Common myeloid progenitor, CD34-positive (primary cell): Measurements from ENCODE around the gene OPHN1. TPM values are rescaled to one million over a fixed set of nuclear protein-coding genes. Genes with fewer than 3 reads are reported as not detected.

Source experiments
- CTCF ChIA-PET: fragments of 350-600 bp; sonication (Branson Sonifier 250); formaldehyde crosslinking; loops from one replicate; lab custom pipeline; 2021; ENCODE audit warnings: antibody characterized with exemption; lab: Charles Lee
- POLR2A ChIA-PET: fragments of 350-600 bp; sonication (Branson Sonifier 250); formaldehyde crosslinking; loops from one replicate; lab custom pipeline; 2021; ENCODE audit warnings: antibody characterized with exemption; lab: Charles Lee
- DNase-seq, 3 donors: peaks; one replicate each; pipeline versions ENCODE4 v3.0.0 to v3.0.0-alpha.2; 2013
- H3K27ac ChIP-seq, 2 experiments: 1 replicate in 1 of 2; 2 replicates in 1 of 2; pipeline ENCODE4 v1.7.0; 2013; ENCODE audit warnings: inconsistent platforms in 2 of 2, low read length in 2 of 2, mild to moderate bottlenecking in 2 of 2, low read depth in 1 of 2, moderate library complexity in 1 of 2; ENCODE audit not compliant: severe bottlenecking in 2 of 2, insufficient read depth in 1 of 2, poor library complexity in 1 of 2
- H3K27me3 ChIP-seq, 5 experiments: replicated peaks in 2 of 5; 1 replicate in 3 of 5; 2 replicates in 2 of 5; pipeline versions ENCODE4 v1.6.1 to v1.7.0; 2013; ENCODE audit warnings: low read length in 4 of 5, mild to moderate bottlenecking in 2 of 5, moderate library complexity in 2 of 5, inconsistent platforms in 1 of 5; ENCODE audit not compliant: insufficient read depth in 5 of 5, control insufficient read depth in 4 of 5
- H3K36me3 ChIP-seq, 4 experiments: 1 replicate in 2 of 4; 2 replicates in 2 of 4; pipeline versions ENCODE4 v1.6.1 to v1.7.0; 2013; ENCODE audit warnings: low read length in 3 of 4, control low read depth in 1 of 4, mild to moderate bottlenecking in 1 of 4; ENCODE audit not compliant: control insufficient read depth in 4 of 4, insufficient read depth in 4 of 4
- H3K4me1 ChIP-seq, 4 experiments: 1 replicate in 3 of 4; 2 replicates in 1 of 4; pipeline versions ENCODE4 v1.6.1 to v1.7.1; 2013; ENCODE audit warnings: low read length in 3 of 4, mild to moderate bottlenecking in 3 of 4, control low read depth in 1 of 4, inconsistent platforms in 1 of 4, moderate library complexity in 1 of 4; ENCODE audit not compliant: control insufficient read depth in 4 of 4, insufficient read depth in 4 of 4; ENCODE audit errors: control extremely low read depth in 1 of 4
- H3K4me3 ChIP-seq, 7 experiments: 1 replicate in 4 of 7; 2 replicates in 3 of 7; pipeline versions ENCODE4 v1.5.1 to v1.7.0; 2013; ENCODE audit warnings: mild to moderate bottlenecking in 7 of 7, low read length in 6 of 7, moderate library complexity in 6 of 7, inconsistent platforms in 2 of 7, low read depth in 2 of 7, control low read depth in 1 of 7; ENCODE audit not compliant: insufficient read depth in 4 of 7, control insufficient read depth in 1 of 7; ENCODE audit errors: extremely low read depth in 1 of 7
- H3K9me3 ChIP-seq, 5 experiments: 1 replicate in 4 of 5; 2 replicates in 1 of 5; pipeline versions ENCODE4 v1.6.1 to v1.7.1; 2013; ENCODE audit warnings: low read length in 4 of 5, mild to moderate bottlenecking in 2 of 5, inconsistent platforms in 1 of 5, low read depth in 1 of 5, moderate library complexity in 1 of 5; ENCODE audit not compliant: control insufficient read depth in 4 of 5, insufficient read depth in 2 of 5; ENCODE audit errors: control extremely low read depth in 1 of 5
- WGBS: methylation state at CpG from one replicate; pipeline ENCODE4 v1.1.5; 2013; ENCODE audit not compliant: insufficient coverage; 5-methylcytosine and 5-hydroxymethylcytosine counted together
- polyA plus RNA-seq: library from polyadenylated mRNA; unstranded; fragments of 120-200 nt; gene quantifications from one replicate; pipeline ENCODE4 v1.2.1, GENCODE V29; 2013

The OPHN1 gene, protein sequence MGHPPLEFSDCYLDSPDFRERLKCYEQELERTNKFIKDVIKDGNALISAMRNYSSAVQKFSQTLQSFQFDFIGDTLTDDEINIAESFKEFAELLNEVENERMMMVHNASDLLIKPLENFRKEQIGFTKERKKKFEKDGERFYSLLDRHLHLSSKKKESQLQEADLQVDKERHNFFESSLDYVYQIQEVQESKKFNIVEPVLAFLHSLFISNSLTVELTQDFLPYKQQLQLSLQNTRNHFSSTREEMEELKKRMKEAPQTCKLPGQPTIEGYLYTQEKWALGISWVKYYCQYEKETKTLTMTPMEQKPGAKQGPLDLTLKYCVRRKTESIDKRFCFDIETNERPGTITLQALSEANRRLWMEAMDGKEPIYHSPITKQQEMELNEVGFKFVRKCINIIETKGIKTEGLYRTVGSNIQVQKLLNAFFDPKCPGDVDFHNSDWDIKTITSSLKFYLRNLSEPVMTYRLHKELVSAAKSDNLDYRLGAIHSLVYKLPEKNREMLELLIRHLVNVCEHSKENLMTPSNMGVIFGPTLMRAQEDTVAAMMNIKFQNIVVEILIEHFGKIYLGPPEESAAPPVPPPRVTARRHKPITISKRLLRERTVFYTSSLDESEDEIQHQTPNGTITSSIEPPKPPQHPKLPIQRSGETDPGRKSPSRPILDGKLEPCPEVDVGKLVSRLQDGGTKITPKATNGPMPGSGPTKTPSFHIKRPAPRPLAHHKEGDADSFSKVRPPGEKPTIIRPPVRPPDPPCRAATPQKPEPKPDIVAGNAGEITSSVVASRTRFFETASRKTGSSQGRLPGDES
- polyA plus RNA-seq: 2.0 TPM

DNA sequence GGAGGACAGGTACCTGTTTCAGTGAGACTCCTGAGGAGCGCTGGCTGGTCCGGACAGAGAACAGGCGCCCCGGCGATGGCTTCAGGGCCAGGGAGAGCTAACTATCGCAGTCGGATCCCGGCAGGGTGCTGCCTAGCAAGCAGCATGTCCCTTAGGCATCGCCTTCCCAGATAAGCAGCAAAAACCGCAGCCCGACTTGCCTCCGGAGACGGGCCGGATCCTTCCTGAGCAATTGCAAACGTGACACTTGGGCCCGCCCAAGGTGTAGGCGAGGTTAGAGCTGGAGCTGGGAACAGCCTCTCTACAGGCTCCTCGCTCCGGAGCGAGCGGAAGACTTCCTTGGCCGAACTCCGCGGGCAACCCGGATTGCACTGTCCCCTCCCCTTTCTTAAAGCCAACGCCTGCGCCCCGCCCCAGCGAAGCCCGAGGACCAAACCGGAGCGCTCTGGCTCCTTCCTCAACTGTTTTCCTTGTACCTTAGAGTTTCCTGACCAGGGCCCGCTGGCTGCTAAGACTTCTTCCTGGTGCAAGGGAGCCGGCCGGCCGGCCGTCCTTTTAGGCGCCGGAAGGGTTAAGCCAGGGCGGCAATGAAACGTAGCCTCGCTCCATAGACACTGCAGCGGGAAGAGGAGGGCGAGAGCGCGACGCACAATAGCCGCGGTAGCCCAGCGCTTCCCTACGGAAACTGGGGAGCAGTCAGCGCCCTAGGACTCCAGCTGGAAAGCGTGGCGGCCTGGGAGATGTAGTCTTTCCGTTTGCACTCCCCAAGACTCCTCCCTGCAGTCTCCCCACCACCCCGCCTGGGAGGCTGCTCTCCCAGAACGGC, at the start of gene OPHN1:
TSS of gene OPHN1 (minus strand) at position 341 of the 826 bp plus-strand sequence. CDS start 475 bp downstream, outside the sequence.
- H3K4me3 ChIP-seq: peak within 1 kb of the TSS; percentile 58 to 83 (median 72)
- CTCF ChIA-PET: interaction anchor here (1.5 kb wide), 1 partner anchor 10 kb away, joined by 4 read pairs; no protein-coding TSS in a partner anchor
- no peak within 1 kb of the TSS for H3K27ac ChIP-seq
- H3K36me3 ChIP-seq: no peaks in the 10 kb centered on the region
- WGBS: 31% methylated on average over 57 of the region's 57 CpGs
- peaks cover 0 to 16% (median 0%) of the 10 kb centered on the region in 5 experiments for H3K27me3 ChIP-seq
- peaks cover 0 to 14% (median 5%) of the 10 kb centered on the region in 4 experiments for H3K4me1 ChIP-seq
- POLR2A ChIA-PET: no interaction called here
- DNase-seq: peak in 2 of 3 donors; percentile 14 to 41
- no peaks in the 10 kb centered on the region for H3K9me3 ChIP-seq

DNA sequence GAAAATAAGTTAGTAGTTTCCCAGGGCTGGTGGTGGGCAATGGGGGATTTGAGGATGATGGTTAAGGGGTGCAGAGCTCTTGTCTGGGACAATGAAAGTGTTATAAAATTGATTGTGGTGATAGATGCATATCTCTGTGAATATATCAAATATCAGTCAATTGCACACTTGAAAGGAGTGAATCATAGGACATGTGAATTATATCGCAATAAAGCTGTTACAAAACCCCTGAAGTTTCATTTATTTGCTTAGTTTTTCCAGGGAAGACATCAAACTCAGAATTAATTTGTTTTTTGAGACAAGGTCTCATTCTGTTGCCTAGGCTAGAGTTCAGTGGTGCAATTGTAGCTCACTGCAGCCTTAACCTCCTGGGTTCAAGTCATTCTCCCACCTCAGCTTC, 47.7 kb upstream of the OPHN1 start:
- no peaks in the 10 kb centered on the region for H3K4me1 ChIP-seq
- H3K9me3 ChIP-seq: no peaks in the 10 kb centered on the region
- H3K36me3 ChIP-seq: no peaks in the 10 kb centered on the region
- H3K4me3 ChIP-seq: no peak overlapping the region
- no peak overlapping the region for H3K27ac ChIP-seq
- ChIA-PET CTCF (interaction anchor here (0.6 to 1.7 kb wide), 2 partner anchors 287 to 293 kb away, joined by 3 to 4 read pairs; no protein-coding TSS in a partner anchor), POLR2A (no interaction called here)
- DNase-seq: no peak
- H3K27me3 ChIP-seq: no peaks in the 10 kb centered on the region
- WGBS: 100% methylated on average over 1 of the region's 1 CpG

DNA sequence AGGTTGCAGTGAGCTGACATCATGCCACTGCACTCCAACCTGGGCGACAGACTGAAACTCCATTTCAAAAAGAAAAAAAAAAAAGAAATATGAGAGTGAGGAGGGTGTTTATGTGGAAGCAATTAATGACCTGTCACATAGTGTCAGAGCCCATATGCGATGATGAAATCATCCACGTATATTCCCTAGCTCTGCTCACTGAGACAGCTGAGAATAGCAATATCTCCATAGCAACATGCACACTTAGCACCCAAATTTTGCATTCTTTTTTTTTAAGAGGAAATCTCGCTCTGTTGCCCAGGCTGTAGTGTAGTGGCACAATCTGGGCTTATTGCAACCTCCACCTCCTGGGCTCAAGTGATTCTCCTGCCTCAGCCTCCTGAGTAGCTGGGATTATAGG, 31.5 kb upstream of the OPHN1 start:
- H3K9me3 ChIP-seq: no peaks in the 10 kb centered on the region
- H3K4me3 ChIP-seq: no peak overlapping the region
- no peaks in the 10 kb centered on the region for H3K36me3 ChIP-seq
- no peak overlapping the region for H3K27ac ChIP-seq
- no peaks in the 10 kb centered on the region for H3K4me1 ChIP-seq
- no peaks in the 10 kb centered on the region for H3K27me3 ChIP-seq
- 73% methylated on average over 2 of the region's 4 CpGs for WGBS
- ChIA-PET POLR2A (no interaction called here), CTCF (interaction anchor here (1.2 to 2.9 kb wide), 3 partner anchors 226 to 268 kb away, joined by 3 to 11 read pairs (median 3); no protein-coding TSS in a partner anchor)
- DNase-seq: no peak

DNA sequence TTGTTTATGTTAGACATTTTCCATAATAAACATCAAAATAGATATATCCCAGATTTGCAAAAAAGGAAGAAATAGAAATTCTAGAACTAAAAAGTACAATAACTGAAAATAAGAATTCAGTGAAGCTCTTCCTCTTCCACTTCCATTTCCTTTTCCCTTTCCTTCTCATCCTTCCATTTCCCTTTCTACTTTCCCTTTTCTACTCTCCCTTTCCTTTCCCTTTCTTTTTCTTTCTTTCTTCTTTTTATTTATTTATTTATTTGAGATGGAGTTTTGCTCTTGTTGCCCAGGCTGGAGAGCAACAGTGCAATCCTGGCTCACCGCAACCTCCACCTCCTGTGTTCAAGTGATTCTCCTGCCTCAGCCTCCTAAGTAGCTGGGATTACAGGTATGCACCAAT, 30.6 kb upstream of the OPHN1 start:
- H3K27me3 ChIP-seq: no peaks in the 10 kb centered on the region
- CTCF ChIA-PET: interaction anchor here (1.7 to 2.9 kb wide), 2 partner anchors 225 to 267 kb away, joined by 3 to 11 read pairs; no protein-coding TSS in a partner anchor
- no peaks in the 10 kb centered on the region for H3K4me1 ChIP-seq
- whole genome bisulfite sequencing: 100% methylated on average over 1 of the region's 1 CpG
- no peak overlapping the region for H3K4me3 ChIP-seq
- H3K9me3 ChIP-seq: no peaks in the 10 kb centered on the region
- no peak overlapping the region for H3K27ac ChIP-seq
- DNase-seq: no peak
- H3K36me3 ChIP-seq: no peaks in the 10 kb centered on the region
- POLR2A ChIA-PET: no interaction called here

DNA sequence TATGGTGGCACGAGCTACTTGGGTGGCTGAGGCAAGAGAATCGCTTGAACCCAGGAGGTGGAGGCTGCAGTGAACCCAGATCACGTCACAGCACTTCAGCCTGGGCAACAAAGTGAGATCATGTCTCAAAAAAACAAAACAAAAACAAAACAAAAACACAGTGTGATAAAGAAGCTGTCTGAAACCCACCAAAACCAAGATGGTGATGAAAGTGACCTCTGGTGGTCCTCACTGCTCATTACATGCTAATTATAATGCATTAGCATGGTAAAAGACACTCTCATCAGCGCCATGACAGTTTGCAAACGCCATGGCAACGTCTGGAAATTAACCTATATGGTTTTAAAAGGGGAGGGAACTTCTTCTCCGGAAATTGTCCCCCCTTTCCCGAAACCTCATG, 29.4 kb upstream of the OPHN1 start:
- POLR2A ChIA-PET: no interaction called here
- Histone ChIP-seq H3K9me3 (no peaks in the 10 kb centered on the region), H3K36me3 (no peaks in the 10 kb centered on the region), H3K4me1 (no peaks in the 10 kb centered on the region), H3K27me3 (no peaks in the 10 kb centered on the region), H3K27ac (no peak overlapping the region), H3K4me3 (peak overlapping the region in 1 of 7 experiments; percentile 35)
- WGBS: 50% methylated on average over 2 of the region's 8 CpGs
- CTCF ChIA-PET: no interaction called here
- peak; percentile 52 to 74 (median 71) for DNase-seq

DNA sequence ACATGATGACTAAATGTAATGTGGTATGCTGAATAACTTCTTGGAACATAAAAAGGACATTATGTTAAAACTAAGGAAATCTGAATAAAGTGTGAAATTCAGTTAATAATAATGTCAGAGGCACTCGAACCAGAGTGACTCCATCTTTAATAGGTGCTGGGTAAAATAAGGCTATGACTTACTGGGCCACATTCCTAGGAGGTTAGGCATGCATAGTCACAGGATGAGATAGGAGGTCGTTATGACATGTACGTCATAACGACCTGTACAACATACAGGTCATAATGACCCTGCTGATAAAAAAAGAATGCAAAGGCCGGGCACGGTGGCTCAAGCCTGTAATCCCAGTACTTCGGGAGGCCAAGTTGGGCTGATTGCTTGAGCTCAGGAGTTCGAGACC, 28.9 kb upstream of the OPHN1 start:
- no peaks in the 10 kb centered on the region for H3K9me3 ChIP-seq
- 91% methylated on average over 6 of the region's 8 CpGs for WGBS
- POLR2A ChIA-PET: no interaction called here
- H3K36me3 ChIP-seq: no peaks in the 10 kb centered on the region
- CTCF ChIA-PET: no interaction called here
- DNase-seq: no peak
- H3K27ac ChIP-seq: no peak overlapping the region
- no peaks in the 10 kb centered on the region for H3K4me1 ChIP-seq
- no peaks in the 10 kb centered on the region for H3K27me3 ChIP-seq
- no peak overlapping the region for H3K4me3 ChIP-seq
